ENCODE data around the gene ASCC3.
"Not testable (repeated sequence)": the region's sequence is repeated elsewhere in the genome, so short reads cannot be mapped to it uniquely, and the experiment has no call there.

The ASCC3 gene, protein sequence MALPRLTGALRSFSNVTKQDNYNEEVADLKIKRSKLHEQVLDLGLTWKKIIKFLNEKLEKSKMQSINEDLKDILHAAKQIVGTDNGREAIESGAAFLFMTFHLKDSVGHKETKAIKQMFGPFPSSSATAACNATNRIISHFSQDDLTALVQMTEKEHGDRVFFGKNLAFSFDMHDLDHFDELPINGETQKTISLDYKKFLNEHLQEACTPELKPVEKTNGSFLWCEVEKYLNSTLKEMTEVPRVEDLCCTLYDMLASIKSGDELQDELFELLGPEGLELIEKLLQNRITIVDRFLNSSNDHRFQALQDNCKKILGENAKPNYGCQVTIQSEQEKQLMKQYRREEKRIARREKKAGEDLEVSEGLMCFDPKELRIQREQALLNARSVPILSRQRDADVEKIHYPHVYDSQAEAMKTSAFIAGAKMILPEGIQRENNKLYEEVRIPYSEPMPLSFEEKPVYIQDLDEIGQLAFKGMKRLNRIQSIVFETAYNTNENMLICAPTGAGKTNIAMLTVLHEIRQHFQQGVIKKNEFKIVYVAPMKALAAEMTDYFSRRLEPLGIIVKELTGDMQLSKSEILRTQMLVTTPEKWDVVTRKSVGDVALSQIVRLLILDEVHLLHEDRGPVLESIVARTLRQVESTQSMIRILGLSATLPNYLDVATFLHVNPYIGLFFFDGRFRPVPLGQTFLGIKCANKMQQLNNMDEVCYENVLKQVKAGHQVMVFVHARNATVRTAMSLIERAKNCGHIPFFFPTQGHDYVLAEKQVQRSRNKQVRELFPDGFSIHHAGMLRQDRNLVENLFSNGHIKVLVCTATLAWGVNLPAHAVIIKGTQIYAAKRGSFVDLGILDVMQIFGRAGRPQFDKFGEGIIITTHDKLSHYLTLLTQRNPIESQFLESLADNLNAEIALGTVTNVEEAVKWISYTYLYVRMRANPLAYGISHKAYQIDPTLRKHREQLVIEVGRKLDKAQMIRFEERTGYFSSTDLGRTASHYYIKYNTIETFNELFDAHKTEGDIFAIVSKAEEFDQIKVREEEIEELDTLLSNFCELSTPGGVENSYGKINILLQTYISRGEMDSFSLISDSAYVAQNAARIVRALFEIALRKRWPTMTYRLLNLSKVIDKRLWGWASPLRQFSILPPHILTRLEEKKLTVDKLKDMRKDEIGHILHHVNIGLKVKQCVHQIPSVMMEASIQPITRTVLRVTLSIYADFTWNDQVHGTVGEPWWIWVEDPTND (N-terminal part only)

DNA sequence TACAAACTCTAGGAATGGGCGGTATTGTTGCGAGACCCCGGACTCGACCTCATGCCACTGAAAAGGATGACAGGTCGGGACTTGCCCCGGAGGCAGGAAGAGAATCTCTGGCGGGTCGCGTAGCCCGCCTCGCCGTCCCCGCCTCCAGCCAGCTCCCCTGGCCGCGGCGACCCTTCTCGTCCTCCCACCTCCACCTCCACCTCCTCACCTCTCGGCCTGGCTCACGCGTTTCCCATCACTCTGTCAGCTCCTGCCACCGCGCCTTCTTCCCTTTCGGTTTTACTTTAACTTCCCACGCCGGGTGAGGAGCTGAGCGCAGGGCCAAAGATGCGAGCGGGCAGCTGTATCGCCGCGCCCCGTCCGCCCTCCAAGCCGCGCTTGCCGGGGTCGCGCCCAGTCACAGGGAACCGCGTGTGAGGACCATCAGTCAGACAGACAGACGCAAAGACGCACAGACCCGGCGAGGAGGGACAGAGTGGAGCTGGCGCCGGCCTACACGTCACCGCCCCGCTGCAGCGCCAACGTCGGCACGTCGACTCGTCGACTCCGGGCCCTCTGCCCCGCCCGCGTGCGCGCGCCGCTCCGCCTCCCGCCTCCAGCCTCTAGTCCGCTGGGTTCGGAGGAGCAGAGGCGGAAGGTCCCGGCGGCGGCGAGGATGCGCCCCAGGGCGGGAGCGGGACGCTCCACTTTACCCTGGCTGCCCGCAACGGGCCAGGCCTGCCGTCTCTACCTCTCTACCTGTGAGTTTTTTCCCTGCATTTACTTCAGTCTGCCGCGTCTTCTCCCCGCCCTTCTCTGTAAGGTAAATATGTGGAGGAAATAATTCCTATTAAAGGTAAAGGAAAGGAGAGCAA, at the start of gene ASCC3:
TSS of gene ASCC3 (minus strand) at position 477 of the 854 bp plus-strand sequence. CDS start 13,332 bp downstream, outside the sequence.
- peak; percentile 95 for DNase-seq (ENCODE audit: low spot score)

DNA sequence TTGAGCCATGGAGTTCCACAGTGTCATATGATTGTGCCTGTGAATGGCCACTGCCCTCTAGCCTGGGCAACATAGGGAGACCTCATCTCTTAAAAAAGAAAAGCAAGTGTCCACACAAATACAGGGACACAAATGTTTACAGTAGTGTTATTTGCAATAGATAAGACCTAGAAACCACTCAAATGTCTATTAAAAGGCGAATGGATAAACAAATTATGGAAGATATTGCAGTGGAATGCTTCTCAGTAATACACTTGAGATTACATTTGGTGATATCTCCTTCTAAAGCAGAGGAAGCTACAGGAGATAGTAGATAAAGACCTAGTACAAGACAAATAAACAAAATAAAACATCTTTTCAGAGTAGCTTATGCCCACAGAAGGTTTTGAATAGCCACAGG, 44.6 kb upstream of the ASCC3 start:
- no peak for DNase-seq (ENCODE audit: low spot score)

DNA sequence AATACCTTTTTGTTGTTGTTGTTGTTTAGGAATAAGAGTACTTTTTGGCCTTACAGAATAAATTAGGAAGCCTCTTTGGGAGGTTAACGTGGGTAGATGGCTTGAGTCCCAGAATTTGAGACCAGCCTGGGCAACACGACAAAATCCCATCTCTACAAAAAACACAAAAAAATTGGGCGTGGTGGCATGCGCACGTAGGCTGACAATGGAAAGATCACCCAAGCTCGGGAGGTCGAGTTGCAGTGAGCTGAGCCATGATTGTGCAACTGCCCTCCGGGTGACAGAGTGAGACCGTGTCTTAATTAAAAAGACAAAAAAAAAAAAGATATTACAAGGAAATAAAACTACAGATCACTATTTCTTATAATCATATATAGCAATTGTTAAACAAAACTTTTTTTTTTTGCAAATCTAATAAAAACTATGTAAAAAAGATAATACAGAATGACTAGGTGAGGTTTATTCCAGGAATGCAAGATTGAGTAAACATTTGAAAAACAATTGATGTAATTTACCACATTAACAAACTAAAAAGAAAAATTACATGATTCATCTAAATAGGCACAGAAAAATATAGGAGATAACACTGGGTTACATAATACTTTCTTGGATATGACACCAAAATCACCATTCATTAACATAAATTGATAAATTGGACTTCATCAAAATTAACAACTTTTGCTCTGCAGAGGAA, 43.6 kb upstream of the ASCC3 start:
- DNase-seq (ENCODE audit: low spot score), result no peak

DNA sequence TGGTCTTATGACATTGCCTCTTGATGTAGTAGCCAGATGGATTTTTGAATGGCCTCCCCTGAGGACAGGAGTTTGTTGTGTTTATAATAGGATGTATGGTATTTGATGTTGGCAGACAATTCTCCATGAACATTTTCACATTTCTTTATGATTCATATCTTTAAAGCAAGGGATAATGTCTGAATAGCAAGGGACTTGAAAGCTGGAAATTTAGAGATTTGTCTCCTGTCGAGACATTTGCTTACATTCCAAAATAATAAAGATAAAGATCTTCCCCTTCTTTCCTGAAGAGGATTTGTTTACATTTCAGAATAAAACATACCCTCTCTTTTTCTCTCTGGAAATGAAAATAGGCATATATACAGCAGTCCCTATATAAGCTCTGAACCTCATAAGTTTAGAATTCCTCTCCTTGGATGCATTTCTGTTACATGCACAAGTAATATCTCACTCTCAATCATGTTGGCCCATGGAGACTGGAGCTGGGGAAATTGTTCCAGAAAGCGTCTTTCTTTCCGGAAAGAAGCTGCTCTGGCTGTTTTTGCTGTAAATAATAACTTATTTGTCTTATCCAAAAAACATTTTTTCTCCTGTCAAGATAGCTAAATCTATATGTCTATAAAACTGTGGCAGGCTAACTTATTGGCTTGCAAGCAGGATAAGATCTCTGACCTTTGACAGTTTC, 42.5 kb upstream of the ASCC3 start:
- DNase-seq (ENCODE audit: low spot score), result no peak

DNA sequence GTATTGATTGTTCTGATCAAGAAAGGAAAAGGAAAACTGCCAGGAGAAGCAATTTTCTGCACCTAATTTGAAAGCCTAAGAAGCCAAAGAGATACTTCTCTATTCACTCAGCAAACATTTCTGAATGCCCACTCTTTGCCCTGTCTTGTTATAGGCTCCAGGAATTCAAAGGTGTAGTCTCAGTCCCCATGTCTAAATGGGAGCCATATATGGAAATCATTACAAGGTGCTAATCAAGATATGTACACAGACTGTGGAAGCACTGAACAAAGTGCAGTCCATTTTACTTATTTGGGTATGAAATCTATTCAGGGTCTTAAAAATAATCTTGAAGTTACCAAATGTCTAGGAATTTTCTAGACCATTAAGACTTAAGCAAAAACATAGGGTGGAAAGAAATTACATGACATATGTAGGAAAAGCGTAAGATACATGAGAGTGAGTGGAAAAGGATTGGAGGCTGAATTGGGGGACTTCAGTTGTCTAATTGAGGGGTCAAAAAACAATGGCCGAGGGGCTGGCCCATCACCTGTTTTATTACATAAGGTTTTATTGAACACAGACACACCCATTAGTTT, 39.0 kb upstream of the ASCC3 start:
- no peak for DNase-seq (ENCODE audit: low spot score)

DNA sequence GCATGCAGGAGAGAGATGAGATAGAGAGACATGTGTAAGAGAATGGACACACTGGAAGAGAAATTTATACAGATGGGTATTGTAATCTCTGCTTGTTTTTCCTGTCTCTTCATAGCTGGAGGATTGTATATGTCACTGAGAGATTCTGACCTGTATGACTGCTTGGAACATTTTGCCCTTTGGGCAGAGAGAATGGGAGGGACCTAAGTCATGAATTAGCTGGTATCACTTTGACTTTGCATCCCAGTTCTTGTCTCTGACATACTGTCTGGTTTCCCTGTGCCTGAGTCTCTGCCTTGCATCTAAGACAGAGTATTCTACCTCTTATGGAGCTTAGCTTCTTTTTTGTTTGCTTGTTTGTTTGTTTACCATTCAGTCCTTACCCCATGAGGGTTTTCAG, 37.0 kb upstream of the ASCC3 start:
- DNase-seq (ENCODE audit: low spot score), result no peak

DNA sequence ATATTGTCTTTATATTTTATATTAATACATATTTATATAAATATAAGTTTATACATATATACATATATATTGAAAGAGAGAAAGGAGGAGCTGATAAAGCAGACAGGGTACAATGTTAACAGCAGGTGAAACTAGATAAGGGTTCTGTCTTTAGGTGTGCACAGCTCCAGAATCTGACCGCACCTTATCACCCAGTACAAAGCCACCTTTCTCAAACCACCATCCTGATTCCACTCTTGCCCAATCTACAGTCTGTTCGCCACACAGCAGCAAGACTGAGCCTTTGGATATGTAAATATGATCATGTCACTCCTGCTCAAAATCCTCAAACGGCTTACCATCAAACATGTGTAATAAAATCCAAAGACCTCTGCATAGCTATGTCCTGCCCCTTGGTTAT, 34.7 kb upstream of the ASCC3 start:
- no peak for DNase-seq (ENCODE audit: low spot score)

DNA sequence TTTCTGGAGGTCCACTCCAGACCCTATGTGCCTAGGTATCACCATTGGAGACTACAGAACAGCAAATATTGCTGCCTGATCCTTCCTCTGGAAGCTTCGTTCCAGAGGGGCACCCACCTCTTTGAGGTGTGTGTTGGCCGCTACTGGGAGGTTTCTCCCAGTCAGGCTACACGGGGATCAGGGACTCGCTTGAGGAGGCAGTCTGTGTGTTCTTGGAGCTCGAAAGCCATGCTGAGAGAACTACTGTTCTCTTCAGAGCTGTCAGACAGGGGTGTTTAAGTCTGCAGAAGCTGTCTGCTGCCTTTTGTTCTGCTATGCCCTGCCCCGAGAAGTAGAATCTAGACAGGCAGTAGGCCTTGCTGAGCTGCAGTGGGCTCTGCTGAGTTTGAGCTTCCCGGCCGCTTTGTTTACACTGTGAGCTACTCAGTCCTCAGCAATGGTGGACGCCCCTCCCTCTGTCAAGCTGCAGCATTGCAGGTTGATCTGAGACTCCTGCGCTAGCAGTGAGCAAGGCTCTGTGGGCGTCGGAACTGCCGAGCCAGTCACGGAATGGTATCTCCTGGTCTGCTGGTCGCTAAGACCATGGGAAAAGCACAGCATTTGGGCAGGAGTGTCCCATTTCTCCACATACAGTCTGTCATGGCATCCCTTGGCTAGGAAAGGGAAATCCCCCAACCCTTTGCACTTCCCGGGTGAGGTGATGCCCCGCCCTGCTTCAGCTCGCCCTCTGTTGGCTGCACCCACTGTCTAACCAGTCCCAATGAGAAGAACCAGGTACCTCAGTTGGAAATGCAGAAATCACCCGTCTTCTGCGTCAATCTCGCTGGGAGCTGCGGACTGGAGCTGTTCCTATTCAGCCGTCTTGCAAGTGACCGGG, 32.5 kb upstream of the ASCC3 start:
- DNase-seq (ENCODE audit: low spot score), result no peak

DNA sequence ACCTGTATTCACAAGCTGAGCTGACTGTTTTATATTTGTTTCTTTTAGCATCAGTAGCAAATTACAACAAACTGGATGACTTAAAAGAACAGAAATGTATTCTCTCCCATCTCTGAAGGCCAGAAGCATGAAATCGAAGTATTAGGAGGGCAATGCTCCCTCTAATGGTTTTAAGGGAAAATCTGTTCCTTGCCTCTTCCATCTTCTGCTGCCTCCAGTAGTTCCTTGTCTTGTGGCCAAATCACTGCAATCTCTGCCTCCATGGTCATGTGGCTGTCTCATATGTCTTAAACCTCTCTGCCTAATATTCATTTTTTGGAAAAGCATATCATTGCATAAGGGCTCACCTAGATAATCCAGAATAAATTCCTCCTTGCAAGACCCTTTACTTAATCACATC, 25.2 kb upstream of the ASCC3 start:
- DNase-seq (ENCODE audit: low spot score), result no peak

DNA sequence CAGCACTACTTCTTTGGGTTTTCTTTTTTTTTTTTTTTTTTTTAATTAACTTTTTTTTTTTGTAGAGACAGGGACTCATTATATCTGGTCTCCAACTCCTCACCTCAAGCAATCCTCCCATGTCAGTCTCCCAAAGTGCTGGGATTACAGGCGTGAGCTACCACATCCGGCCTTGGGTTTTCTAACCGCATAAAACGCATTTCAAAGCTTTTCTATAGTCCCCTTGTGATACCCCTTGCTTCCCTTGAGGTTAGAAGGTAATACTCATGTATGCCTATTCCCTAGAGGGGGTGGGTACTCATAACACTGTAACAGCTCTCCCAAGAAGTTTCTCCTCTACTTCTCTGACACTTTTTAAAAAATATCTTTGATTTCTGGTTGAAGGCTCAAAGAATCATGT, 23.9 kb upstream of the ASCC3 start:
- DNase-seq (ENCODE audit: low spot score), result no peak

DNA sequence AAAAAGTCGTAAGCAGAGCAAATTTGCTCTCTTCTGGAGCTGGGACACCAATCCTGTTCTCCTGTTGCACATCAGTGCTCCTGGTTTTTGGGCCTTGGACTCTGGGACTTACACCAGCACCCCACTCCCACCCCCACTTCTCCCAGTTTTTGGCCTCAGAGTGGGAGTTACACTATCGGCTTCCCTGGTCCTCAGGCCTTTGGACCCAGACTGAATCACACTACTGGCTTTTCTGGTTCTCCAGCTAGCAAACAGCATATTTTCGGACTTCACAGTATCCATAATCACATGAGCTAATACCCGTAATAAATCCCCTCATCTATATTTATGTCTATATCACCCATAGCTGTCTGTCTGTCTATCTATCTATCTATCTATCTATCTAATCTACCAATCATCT, 23.2 kb upstream of the ASCC3 start:
- no peak for DNase-seq (ENCODE audit: low spot score)

DNA sequence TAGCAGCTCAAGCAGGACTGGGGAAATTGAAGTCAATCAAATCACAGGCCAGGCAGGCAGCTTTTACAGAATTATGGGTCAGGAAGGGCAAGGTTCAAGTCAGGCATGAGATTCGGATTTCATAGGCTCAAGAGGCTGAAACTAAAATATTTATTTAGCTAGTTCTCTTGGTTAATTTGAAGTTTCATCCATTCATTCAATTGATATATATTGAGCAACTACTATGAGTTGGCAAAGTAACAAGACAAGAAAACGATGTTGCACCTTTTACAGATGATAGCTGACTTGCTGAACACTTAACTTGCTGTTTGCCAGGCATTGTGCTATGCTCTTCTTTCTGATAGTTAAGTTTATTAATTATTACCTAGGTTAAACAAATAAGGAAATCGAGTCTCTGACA, 20.5 kb upstream of the ASCC3 start:
- DNase-seq (ENCODE audit: low spot score), result no peak

DNA sequence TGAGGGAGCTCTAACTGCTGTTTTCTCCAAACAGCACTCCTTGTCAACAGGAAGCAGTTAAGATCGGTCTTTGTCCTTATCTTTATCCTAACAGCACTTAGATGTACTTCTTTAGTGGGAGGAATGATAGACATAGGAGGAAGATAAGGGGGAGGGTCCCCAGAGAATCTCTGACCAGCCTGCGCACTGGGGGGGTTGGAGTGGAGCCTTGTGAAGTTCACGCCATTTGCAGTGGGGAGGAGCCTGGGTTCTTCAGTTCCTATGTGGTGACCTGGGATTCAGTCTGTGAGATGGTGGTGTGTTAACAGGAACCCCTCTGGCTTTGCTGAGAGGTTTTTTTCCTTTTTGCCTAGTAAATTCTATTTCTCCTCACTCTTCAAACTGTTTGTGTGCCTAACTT, 18.1 kb upstream of the ASCC3 start:
- no peak for DNase-seq (ENCODE audit: low spot score)

DNA sequence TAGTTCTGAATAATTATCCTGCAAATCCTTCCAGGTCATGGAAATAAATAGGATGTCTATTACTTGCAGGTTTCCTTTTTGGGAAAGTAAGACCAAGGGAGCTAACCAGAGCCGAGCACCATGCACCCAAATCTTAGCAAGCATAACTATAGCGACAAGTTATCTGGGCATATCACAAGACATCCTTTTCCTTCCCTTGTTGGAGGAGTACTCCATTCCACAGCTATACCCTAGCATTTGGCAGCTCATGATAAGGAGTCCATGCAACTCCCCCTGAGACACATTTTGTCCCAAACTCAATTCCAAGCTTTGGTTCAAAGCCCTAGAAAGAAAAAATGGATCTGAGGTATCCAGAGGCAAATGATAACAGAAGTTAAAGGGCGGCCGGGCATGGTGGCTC, 16.5 kb upstream of the ASCC3 start:
- no peak for DNase-seq (ENCODE audit: low spot score)

DNA sequence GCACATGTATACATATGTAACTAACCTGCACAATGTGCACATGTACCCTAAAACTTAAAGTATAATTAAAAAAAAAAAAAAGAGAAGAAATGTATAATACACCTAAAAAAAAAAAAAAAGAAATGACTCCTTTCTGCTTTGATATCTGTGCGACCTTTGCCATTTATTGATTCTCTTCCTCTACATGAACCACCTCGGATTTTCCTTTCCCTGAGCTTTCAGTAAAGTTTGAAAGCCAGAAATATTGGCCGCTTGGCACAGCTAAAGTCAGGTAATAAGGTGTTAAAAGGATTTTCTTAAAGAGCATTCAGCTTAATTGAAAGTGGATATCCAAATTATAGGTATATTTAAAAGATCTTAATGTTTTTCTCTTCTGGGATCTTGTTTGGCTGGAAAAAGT, 12.6 kb upstream of the ASCC3 start:
- no peak for DNase-seq (ENCODE audit: low spot score)

DNA sequence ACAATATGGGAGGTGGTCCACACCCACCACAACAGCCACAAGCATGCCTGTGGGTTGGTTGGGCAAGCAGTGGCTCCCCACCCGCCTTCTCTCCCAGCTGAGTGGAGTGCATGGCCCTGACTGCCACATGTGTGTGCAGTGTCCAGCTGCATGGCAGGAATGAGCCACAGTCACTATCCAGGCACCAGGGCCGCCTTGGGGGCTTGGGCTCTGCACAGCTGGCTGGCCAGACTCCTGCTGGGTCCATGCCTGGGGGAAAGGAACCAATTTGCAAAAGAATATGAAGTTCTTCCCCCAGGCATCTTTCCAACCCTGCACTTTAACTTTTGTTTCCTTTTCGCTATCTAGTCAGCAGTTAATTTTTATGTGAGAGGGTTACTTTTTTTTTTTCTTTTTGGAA, 11.6 kb upstream of the ASCC3 start:
- peak; percentile 13 for DNase-seq (ENCODE audit: low spot score)

DNA sequence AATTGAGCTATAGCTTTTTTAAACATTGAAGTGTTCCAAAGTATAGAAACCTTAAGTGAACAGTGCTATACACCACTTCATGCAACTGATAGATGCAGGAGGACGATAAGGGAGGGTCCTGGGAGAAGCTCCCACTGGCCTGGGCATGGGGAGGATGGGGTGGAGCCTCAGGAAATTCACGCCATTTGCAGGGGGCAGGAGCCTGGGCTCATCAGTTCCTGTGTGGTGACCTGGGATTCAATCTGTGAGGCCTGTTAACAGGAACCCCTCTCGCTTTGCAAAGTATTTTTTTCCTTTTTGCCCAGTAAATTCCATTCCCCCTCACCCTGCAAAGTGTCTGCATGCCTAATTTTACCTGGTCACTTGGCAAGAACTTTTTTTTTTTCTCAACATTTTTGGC, 11.0 kb upstream of the ASCC3 start:
- no peak for DNase-seq (ENCODE audit: low spot score)

DNA sequence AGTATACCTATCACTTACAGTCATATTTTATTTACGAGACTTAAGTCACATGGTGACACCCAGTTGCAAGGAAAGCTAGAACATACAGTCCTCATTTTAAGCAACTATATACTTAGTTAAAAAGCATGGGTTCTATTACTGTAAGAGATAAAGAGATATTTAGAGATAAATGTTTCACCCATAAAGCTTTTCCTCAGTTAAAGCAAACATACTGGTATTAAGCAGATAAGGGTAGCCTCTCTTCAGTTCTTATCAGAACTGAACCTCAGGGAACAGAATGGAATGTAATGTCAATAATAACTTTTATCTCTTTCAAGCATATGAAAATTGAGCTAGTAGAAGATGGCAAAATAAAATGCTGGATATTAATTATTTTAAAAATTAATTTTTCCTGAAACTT, 9.9 kb upstream of the ASCC3 start:
- DNase-seq (ENCODE audit: low spot score), result no peak

DNA sequence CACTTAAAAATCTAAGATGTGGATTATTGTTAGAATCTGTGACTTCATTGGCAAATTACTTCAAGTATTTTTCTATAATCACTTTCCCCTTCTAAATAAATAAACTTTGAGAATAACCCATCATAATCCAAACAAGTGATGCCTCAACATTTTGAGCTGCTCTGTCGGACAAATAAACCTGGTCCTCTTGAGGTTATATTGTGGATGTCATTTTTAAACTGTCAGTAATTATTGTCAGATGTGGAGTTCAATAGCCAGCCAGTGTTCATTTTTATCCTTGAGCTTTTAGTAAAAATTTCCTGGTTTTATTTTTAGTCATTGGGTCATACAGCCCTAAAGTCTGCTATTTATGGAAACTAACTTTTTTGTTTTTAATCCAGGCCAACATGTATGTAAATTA, 9.5 kb upstream of the ASCC3 start:
- DNase-seq (ENCODE audit: low spot score), result not testable (repeated sequence)

Data from AG08395 (cell line).